ENCODE measurements around the gene EHMT2.

DNA sequence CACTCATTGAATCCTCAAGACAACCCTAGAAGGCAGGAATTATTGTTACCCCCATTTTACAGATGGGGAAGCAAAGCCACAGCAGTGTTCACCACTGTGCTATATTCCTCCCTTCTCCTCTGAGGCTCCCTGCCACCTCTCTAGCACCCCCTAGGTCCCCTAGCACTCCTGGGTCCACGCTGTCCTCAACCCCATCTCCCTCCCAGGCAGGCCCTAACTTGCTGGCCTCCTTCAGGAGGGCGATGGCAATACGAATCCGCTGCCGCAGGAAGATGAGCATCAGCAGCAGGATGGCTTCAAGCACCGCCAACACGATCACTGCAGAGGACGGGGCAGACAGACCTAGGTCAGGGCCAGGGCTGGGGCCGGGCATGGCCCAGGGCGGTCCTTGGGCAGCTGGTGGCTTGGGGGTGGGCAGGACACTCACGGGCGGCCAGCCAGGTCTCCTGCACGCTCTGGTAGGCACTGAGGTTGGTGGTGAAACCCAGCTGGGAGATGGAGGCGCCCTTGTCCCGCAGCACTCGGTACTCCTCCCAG lies 27.0 kb downstream of the EHMT2 start:
- TF ChIP-seq, protein P1, sequence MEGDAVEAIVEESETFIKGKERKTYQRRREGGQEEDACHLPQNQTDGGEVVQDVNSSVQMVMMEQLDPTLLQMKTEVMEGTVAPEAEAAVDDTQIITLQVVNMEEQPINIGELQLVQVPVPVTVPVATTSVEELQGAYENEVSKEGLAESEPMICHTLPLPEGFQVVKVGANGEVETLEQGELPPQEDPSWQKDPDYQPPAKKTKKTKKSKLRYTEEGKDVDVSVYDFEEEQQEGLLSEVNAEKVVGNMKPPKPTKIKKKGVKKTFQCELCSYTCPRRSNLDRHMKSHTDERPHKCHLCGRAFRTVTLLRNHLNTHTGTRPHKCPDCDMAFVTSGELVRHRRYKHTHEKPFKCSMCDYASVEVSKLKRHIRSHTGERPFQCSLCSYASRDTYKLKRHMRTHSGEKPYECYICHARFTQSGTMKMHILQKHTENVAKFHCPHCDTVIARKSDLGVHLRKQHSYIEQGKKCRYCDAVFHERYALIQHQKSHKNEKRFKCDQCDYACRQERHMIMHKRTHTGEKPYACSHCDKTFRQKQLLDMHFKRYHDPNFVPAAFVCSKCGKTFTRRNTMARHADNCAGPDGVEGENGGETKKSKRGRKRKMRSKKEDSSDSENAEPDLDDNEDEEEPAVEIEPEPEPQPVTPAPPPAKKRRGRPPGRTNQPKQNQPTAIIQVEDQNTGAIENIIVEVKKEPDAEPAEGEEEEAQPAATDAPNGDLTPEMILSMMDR (conservative IDR thresholded peaks at IDR 0.05) = no peak
- TF ChIP-seq EZH2 (IDR thresholded peaks at IDR 0.05; ENCODE audit: low read depth) = no peak
